ENCODE results near the gene OPALIN.

DNA sequence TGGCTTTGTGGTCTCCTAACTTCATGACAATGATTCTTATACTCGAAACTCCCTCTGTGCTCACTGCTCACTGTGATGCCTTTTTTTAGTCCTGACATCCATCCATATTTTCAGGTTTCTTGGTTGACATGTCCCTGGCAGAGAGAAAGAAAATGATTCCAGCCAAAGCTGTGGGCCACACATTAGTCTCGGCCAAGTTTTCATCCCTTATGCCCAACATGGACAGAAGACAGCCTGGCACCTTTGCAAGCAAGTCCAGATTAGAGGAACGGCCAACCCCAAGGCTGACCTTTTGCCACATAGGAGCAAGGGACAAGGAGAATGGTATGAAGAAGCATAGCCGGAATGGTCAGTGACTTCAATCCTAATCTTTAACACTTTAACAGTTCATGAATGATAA lies 8.7 kb upstream of the OPALIN start:
- TF ChIP-seq, protein P1, sequence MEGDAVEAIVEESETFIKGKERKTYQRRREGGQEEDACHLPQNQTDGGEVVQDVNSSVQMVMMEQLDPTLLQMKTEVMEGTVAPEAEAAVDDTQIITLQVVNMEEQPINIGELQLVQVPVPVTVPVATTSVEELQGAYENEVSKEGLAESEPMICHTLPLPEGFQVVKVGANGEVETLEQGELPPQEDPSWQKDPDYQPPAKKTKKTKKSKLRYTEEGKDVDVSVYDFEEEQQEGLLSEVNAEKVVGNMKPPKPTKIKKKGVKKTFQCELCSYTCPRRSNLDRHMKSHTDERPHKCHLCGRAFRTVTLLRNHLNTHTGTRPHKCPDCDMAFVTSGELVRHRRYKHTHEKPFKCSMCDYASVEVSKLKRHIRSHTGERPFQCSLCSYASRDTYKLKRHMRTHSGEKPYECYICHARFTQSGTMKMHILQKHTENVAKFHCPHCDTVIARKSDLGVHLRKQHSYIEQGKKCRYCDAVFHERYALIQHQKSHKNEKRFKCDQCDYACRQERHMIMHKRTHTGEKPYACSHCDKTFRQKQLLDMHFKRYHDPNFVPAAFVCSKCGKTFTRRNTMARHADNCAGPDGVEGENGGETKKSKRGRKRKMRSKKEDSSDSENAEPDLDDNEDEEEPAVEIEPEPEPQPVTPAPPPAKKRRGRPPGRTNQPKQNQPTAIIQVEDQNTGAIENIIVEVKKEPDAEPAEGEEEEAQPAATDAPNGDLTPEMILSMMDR (IDR thresholded peaks at IDR 0.05) = no peak
- TF ChIP-seq EZH2 (IDR thresholded peaks at IDR 0.05; ENCODE audit: borderline replicate concordance, insufficient read depth, low read depth, low read length, poor library complexity, severe bottlenecking) = no peak
